Activated T-helper 9 cell treated with anti-CD3 and anti-CD28 coated beads, Interleukin-2, amount 50 U/mL, for 16 hours (primary cell): ENCODE results near the gene MPZL3.

Experiments used
- DNase-seq: peaks from one replicate; pipeline ENCODE4 v3.0.0-alpha.2; 2020; ENCODE audit warnings: low read depth

The MPZL3 gene

DNA sequence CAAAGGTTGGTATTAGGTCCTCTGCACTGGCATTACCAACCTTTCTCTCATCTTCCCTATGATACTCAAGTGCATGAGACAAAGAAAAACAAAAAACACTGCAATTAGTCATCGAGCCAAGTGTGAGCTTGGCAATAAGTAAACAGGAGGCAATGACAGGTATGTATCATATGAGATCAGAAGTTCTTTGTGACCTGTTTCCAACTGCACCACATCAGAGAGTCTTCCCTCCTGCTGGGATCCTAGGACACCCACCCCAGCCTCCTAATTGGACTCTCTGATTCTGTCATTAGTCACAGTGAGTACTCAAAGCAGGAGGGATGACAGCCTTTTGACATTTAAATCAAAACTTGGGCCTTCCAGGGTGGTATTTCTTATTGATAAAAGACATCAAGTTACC lies 19.5 kb downstream of the MPZL3 start:
- DNase-seq: peak; percentile 37

DNA sequence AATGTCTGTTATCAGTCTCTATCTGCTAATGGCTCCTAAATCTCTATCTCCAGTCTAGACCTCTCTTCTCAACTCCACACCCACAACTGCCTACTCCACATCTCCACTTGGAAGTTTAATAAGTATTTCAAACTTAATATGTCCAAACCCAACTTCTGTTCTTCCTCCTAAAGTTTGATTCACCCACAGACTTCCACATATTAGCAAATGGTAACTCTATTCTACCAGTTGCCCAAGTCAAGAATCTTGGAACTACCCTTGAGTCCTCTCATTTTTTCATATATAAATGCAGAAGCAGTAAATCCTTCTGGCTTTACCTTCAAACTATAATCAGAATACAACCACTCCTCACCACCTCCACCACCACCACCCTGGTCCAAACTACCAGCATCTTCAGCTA lies 20.7 kb downstream of the MPZL3 start:
- DNase-seq: no peak

DNA sequence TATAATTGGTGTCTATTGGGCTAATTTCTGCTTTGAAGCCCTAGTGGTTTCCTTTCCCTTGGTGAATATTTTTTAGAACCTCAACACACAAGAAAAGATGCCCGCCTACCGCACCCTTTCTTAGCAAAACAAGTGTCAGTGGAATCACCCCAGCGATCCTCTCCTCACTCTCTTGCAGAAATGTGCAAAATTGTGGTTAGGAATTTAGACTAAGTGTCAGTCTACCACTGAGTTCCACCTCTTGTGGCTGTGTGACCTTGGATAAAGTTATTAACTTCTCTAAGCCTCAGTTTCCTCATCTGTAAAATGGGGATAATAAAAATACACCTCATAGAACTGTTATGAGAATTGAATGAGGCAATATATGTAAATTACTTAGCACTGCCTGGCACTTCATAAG lies 22.1 kb downstream of the MPZL3 start:
- DNase-seq: no peak

DNA sequence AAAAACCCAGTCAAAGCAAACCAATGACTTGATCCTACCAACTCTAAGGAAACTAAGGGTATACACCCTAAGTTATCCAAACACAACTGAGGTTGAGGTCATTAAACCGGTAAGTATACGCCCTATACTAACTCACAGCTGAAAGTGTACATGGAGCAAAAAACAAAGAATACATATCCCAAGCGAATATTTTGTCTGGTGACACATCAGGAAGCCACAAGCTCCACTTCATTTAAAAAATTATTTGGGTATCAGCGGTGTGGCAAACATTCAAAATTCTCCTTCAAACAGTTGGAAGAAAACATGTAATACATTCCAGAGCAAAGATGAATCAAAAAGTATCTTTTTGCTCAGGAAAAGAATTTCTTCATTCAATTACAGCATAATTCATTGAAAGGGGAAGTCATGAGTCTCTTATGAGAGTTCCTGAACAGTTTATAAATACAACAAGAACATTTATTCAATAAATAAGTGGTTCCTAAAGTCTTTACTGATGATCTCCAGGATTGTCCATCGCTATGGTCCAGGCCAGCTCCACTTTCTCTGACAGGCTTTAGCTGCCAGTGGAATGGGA lies 22.8 kb downstream of the MPZL3 start:
- DNase-seq: no peak

DNA sequence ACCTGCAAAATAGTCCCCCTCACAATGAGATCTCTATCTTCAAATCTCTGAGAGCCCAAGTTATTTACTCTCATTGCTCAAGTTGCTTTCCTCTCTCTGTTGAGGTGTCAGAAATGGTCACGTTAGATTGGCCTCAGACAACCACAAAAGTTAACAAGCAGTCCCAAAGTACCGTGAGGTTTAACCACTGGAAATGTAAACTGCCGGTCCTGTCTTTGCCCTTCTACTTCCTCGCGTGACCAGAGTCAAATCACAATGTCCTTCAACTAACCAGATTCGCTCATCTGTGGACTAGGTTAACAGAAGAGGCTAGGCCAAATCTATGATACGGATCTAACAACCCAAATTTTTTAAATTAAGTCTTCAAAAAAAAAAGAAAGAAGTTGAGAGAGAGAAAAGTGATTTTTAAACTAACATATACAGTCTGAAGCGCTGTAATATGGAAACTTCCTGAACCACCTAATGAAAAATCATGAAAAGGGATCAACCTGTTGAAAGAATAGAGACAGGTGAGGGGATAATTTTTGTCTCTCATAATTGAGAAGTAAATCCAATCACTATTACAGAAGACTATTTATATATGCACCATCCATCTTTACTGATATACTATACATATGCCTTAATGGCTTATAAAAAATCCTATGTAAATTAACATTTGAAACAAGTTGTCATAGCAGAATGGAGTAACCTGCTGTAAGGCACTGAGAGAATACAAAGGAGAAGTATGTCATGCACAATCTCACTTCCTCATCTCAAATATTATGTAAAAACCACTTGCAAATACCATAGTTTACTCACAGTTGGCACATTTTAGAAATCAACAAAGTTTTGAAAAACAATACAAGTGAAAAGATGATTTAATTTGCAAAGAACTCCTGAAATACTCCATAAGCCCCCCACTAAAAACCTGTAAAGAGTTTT lies 24.0 kb downstream of the MPZL3 start:
- DNase-seq: no peak

DNA sequence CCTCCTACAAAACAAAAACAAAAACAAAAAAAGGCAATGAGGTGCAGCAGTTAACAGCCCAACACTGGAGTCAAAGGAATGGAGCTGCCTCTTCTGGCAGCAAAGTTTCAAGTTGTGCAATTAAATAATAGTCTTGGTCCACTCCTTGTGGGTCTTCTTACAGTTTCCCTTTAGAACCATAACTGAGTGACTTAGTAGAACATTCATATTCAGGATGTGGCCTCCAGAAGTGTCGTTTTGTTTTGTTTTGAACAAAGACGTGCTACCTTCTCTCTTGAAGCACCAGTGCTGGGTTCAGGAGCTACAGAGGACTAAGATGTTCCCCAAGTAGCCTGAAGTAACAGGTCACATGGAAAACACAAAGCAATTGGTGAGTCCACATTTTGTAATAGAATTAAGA lies 25.4 kb downstream of the MPZL3 start:
- no peak for DNase-seq

DNA sequence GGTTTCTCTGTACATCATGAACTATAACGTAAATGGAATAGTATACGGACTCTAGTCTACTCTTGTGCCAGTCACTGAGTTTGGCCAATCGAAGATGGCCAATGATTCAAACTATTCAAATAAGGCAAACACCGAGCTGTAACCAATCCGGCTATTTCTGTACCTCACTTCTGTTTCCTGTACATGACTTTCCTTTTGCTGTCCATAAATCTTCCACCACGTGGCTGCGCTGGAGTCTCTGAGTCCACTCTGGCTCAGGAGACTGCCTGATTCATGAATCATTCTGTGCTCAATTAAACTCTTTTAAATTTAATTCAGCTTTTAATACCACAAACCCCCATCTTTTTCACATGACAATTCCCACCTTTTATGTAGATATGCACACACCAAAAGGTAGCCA lies 25.9 kb downstream of the MPZL3 start:
- DNase-seq: no peak

DNA sequence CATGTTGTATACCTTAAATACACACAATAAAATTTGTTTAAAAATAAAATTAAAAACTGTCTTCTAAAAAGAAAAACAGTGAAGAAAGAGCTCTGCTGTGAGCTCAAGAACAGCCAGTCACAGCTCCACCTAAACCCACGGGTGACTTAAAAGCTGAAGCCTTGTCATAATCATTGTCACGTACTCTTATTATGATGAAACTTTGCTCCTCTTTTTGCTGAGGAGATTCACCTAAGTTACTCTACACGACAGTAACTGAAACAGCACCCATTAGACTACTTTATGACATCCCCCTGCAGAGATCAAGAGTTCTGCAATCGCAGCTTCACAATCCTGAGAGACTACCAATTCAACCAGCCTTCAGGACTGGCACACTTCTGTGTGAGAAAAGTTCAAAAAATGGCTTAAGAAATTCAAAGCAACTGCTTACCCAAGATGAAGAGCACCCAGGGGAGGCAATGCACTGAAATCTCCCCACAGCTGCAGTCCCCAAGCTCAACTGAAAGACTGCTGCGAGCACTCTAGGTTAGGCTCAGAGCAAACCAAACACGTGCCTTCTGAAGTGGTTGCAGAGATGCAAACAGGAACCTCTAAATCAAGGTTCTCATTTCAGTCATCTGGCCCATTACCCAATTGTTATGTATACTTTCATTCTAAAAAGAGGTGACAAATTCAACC lies 27.5 kb downstream of the MPZL3 start, which contains the start of gene JAML:
TSS of gene JAML (minus strand) at position 501 of the 678 bp plus-strand sequence. CDS start 10,145 bp downstream, outside the sequence.
- DNase-seq: no peak

DNA sequence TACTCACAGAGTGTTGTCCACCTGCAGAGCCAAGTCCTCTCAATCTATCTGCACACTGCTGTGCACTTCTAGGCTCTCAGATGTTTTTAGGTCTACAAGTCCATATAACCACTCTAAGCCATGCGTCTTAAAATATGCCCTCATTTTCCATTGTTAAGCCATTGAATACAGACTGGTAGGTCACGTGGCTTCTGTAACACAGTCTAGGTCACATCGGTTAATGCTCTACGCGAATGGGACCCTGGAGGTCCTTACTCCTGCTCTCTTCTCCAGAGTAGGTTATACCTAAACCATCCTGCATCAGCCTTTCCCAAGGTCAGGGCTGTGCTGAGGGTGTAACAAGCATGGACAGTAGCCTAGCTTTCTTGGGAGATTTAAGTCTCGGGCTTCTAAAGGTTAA lies 28.2 kb downstream of the MPZL3 start:
- no peak for DNase-seq

DNA sequence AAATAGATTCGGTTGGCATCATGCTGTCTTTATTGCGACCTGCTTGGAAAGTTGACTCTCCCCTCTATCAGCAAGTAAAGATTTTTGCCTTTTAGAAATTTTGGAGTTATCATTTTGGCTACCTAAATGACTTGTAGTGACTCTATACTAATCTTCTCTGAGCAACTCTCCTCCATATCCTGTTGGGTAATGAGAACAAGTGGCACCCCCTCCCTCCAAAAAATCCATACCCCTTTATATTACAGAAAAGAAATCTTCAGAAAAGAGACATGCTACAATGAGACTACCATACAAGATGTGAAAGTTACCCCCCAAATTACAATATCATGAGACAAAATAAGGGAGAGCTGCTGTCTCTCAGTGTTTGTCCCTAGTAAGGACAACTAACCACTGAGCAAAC lies 28.6 kb downstream of the MPZL3 start:
- no peak for DNase-seq

DNA sequence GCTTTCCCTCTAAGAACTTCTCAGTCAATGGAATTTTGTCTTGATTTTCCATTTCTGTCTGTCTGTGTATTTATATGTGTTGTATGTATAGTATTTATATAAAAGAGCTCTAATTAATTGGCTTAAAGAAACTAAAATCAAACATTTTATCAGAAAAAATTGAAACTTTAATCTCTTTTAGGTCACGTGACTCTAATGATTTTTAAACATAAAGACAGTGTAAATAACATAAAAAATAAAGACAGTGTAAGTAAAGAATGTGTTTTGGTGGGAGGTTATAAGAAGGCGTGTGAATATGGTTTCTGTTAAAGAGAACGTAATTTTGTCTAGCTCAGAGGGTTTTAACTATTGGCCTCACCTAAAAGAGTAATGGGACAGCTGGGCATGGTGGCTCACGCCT lies 29.7 kb downstream of the MPZL3 start:
- DNase-seq: no peak

DNA sequence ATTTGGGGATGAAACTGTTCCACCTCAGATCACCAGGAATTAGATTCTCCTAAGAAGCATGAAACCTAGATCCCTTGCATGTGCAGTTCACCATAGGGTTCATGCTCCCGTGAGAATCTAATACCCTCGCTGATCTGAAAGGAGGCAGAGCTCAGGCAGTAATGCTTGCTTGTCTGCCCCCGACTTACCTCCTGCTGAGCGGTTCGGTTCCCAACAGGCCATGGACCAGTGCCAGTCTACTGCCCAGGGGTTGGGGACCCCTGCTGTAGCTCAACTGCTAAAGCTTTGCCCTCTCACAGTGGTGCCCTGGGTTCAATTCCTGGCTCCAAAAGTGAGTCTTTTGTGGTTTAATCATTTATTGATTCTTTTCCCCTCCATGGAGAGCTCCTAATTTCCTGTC lies 30.7 kb downstream of the MPZL3 start:
- no peak for DNase-seq

DNA sequence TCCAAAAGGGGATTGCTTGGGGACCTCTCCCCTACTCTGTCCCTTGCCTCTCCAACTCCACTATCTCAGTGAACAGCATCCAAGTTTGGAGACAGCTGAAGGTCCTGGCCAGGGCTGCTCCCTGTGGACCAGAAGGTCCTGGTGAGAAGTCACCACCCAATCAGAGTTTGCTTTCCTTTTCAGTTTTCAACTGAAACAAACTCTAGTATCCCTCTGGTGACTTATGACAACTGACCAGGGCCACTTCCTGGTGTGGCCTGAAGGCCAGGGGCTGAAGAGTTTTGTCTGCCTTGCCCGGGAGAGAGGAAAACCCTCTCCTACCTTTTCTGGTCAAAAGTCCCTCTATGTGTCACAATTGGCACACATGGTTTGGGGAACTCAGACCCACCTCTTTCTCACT lies 32.4 kb downstream of the MPZL3 start:
- DNase-seq: no peak

DNA sequence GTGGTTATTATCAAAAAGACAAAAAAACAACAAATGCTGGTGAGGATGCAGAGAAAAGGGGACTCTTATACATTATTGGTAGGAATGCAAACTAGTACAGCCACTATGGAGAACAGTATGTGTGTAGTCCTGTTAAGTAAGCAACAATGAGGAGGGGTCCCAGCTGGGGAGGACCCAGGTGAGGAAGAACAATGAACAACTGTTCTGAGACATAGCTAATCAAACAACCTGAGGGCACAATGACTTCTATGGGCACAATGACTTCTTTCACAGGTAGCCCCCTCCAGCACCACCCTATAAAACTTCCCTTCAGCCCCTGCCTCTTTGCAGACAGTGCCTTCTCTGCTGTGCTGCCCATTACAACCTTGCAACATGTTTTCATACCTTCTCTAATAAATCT lies 32.9 kb downstream of the MPZL3 start:
- no peak for DNase-seq

DNA sequence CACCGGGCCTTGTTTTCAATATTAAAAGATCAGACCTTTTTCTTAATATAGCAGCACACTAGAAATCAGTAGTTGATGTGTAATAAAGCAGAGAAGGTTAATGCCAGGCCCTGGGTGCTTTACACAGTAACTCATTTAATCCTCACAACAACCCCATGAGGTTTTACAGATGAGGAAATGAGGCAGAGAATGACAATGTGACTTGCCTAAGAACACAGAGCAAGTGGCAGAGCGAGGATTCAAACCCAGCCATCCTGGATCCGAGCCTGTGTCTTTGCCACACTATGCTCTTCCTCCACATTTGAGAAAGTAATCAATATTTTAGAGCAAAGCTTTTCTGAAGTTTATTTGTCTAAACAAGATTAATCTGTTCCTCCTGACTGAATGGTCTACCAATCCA lies 34.6 kb downstream of the MPZL3 start:
- DNase-seq: no peak

DNA sequence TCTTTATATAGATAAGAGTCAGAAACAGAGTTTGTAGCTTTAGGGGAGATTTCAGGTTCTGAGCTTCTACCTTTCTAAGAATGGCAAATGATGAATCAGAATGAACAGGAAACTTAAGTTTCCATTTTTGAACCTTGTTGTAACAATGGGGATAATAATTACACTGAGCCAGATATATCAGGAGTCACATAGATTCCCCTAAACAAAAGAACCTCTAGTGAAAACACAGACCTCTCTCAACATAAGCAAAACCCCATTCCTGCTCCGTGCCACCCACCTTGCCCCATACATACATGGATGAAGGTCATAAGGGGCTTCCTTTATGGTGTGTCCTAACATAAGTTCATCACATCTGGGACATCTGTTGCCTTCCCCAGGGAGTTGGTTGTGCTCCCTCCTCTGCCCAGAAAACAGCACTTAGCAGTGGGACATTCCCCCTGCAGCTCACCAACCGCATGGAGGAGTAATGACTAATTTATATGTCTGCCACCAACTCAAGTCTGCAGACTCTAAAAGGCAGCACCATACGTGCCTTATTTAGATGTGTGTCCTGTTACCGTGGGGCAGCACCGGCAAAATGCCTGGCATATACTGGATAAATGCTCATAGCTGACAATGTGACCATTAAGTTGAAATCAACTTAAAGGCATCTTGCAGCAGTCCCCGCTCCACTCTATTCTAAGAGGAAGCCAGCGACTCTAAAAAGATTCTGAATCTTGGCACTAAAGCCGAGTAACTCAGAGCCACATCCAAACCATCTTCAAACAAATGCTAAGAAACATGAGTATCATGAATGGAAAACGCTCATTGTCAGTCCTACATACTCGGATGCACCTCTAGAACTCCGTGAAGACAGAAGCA lies 35.3 kb downstream of the MPZL3 start:
- DNase-seq: peak; percentile 46

DNA sequence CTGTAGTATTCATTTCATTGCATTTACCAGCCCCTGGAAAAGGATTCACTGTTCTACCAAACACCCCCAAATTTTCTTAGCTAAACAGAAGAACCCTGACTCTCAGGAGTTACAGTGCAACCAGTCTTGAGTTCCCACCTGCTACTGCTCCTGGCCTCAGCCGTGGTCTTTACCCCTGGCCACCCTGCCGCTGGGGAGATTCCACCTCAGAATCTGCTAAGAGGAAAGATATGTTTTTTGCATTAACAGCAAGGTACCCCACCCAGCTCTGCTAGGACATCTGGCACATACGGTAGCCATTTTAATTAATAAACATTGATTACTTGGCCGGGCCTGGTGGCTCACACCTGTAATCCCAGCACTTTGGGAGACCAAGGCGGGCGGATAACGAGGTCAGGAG lies 36.4 kb downstream of the MPZL3 start:
- DNase-seq: no peak

DNA sequence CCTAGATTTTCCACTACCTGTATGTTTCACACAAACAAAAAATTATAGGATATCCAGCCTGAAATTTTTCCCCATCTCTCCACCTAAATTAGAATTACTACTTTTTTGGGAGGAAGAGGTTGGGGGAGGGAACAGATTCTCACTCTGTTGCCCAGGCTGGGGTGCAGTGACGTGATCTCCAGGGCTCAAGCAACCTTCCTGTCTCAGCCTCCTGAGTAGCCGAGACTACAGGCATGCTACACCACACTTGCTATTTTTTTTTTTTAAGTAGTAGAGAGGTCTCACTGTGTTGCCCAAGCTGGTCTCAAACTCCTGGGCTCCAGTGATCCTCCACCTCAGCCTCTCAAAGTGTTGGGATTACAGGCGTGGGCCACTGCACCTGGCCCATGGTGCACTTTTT lies 36.9 kb downstream of the MPZL3 start:
- no peak for DNase-seq

DNA sequence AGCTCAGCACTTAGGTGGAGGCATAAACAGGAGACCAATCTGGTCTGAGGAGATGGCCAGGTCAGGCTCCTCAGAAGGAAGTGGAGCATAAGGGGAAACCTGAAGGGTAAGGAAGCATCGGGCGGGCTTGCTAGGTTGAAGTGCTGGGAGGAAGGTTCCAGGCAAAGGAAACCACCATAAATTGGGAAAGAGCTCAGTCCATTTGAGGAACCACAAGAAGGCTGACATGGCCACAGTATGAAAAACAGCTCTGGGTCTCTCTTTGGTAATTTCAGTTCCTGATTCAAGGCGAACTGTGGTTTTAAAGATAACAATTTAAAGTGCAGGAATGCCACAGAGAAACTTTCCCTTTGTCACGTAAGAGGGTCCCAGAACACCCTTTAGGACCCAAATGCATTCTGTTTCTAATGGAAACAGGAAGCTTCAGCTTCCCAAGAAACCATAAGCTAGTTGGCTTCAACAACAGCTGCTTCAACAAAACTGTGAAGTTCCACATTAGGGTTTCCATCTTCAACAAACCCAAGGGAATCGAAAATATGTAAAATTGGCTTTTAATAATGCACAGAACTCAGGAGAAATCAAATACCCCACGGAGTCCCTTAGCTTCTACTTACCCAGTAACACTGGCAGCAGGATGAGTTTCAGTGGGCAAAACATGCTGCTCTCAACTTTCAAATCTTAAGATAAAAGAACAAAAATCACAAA lies 37.8 kb downstream of the MPZL3 start:
- DNase-seq: no peak

DNA sequence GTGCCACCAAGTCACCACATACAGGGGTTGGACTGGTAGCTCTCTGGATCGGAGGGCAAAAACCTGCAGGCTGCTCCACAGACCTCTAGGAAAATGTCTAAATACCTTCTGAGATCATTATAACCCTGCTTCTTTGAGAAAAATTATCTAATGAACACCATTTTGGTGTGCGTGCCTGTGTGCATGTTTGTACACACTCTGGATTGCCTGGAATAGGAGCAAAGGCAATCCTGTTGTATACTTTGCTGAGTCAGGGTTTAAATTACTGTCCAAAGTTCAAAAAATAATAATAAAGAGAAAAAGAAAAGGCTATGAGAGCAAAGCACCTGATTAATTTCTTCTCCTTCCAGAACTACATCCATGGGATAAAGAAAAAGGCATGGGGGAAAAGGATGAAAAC lies 38.4 kb downstream of the MPZL3 start:
- no peak for DNase-seq

DNA sequence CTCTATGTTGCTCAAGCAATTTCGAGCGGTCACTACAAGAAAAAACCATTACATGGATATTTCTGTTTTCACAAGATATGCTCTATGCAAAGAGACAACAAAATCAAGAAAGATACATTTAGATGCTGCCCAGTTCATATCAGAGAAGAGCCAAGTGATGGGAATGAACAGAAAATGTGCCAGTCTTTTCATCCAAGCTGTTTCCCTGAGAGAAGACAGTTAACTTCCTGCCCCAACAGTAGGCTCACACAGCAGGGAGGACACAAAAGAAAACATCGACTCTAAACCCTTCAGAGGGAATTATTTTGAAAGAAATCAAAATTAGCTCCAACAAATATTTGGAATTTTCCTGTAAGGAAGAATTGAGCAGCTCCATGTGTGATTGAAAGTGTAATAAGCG lies 39.0 kb downstream of the MPZL3 start:
- DNase-seq: no peak

DNA sequence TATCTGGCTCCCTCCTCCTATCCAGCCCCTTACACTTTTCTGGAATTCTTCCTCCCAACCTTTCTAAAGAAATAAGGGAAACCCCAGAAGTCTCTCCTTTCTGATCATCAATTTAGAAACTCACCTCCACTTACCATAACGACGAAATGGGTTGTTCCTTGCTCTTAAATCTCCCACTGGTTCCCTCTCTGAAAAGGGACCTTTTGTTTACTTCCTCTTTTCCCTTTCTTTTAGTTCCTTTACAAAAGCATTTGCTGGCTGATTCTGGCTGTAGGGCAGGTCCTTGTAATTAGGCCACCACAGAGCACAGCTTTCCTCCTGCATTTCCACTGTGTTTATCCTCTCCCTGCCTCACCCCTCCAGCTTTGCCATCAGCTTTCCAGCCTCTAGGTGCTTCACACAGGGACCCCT lies 39.4 kb downstream of the MPZL3 start:
- no peak for DNase-seq
